Stomach (tissue), 9 donors: ENCODE measurements around the gene CAVIN4. TPM values are rescaled to one million over a fixed set of nuclear protein-coding genes. Genes with fewer than 3 reads are reported as not detected.

Experiments
- DNase-seq, 2 donors: peaks; one replicate each; pipeline versions ENCODE4 v3.0.0 to v3.0.0-alpha.2; 2013 to 2019
- H3K27ac ChIP-seq, 5 donors: fragments of 200-600 bp in 4 of 5; sonication (generic) in 4 of 5; one replicate each; pipeline ENCODE4 v1.5.1; 2013 to 2019; ENCODE audit warnings: mild to moderate bottlenecking in 1 of 5, moderate library complexity in 1 of 5
- H3K27me3 ChIP-seq, 3 donors: fragments of 200-600 bp; sonication (generic); one replicate each; pipeline ENCODE4 v1.5.1; 2017 to 2019; ENCODE audit warnings: mixed run types in 1 of 3
- H3K36me3 ChIP-seq, 4 donors: fragments of 200-600 bp; sonication (generic); 1 replicate in 3 of 4; 2 replicates in 1 of 4; pipeline ENCODE4 v1.5.1; 2016 to 2019
- H3K4me1 ChIP-seq, 4 donors: fragments of 200-600 bp; sonication (generic); one replicate each; pipeline ENCODE4 v1.5.1; 2016 to 2019
- H3K4me3 ChIP-seq, 4 donors: fragments of 200-600 bp; sonication (generic) in 3 of 4; one replicate each; pipeline ENCODE4 v1.5.1; 2016 to 2019; ENCODE audit warnings: mild to moderate bottlenecking in 1 of 4
- H3K9me3 ChIP-seq, 4 donors: fragments of 200-600 bp; sonication (generic); one replicate each; pipeline ENCODE4 v1.5.1; 2016 to 2019
- EP300 ChIP-seq: sonication (generic); formaldehyde crosslinking; IDR thresholded peaks from one replicate; pipeline ENCODE4 v1.6.1; 2017; ENCODE audit warnings: antibody characterized with exemption
- POLR2A ChIP-seq, 4 donors: fragments of 450-650 bp; IDR thresholded peaks; one replicate each; pipeline ENCODE4 v1.6.1; 2016; ENCODE audit warnings: antibody characterized with exemption in 4 of 4, control low read depth in 2 of 4, mild to moderate bottlenecking in 1 of 4, moderate library complexity in 1 of 4
- POLR2AphosphoS5 ChIP-seq, 3 donors: sonication (generic); formaldehyde crosslinking; IDR thresholded peaks; one replicate each; pipeline ENCODE4 v1.6.1; 2016; ENCODE audit warnings: antibody characterized with exemption in 3 of 3
- WGBS, 5 donors: extraction: QIAGEN DNeasy Blood & Tissue Kit in 3 of 5; methylation state at CpG; one replicate each; pipeline versions ENCODE4 v1.1.5 to v1.1.7; 2013 to 2018; 5-methylcytosine and 5-hydroxymethylcytosine counted together
- intact Hi-C: fragments of 100-400 bp; cut with DNase I; formaldehyde crosslinking; loops from one replicate; pipeline ENCODE4 v1.15.1; 2023; ENCODE audit warnings: low total_unique reads
- polyA plus RNA-seq, 3 donors: library from polyadenylated mRNA; stranded (reverse); fragments of 200-250 nt; gene quantifications; one replicate each; pipeline ENCODE4 v1.2.3, GENCODE V29; 2013
- total RNA-seq, 5 donors: library from RNA; depleted of rRNA; stranded (reverse); fragments of >200 nt; gene quantifications; one replicate each; pipeline versions ENCODE4 v1.1.0 to v1.2.3, GENCODE V29; 2014 to 2016
- TF ChIP-seq, protein P1 (sequence below), 7 experiments: fragments of 450-650 bp in 4 of 7; fragments of 200-600 bp in 3 of 7; sonication (generic) in 3 of 7; IDR thresholded peaks; one replicate each; pipeline ENCODE4 v1.5.1; 2016 to 2019; ENCODE audit warnings: antibody characterized with exemption in 7 of 7, control low read depth in 2 of 7, mild to moderate bottlenecking in 1 of 7
- donor health status: healthy with polysubstance abuse.
- donor health status: Bipolar disorder and iron deficiency.
- donor health status: healthy.

Gene CAVIN4
- total and polyA plus RNA-seq, 8 donors, result 0.13 to 0.55 (median 0.34) TPM; not detected in 4

- no peaks in the 10 kb centered on the region for H3K9me3 ChIP-seq
- H3K4me3 ChIP-seq, result no peak overlapping the region
- no peaks in the 10 kb centered on the region for H3K27me3 ChIP-seq
- TF ChIP-seq, protein P1, sequence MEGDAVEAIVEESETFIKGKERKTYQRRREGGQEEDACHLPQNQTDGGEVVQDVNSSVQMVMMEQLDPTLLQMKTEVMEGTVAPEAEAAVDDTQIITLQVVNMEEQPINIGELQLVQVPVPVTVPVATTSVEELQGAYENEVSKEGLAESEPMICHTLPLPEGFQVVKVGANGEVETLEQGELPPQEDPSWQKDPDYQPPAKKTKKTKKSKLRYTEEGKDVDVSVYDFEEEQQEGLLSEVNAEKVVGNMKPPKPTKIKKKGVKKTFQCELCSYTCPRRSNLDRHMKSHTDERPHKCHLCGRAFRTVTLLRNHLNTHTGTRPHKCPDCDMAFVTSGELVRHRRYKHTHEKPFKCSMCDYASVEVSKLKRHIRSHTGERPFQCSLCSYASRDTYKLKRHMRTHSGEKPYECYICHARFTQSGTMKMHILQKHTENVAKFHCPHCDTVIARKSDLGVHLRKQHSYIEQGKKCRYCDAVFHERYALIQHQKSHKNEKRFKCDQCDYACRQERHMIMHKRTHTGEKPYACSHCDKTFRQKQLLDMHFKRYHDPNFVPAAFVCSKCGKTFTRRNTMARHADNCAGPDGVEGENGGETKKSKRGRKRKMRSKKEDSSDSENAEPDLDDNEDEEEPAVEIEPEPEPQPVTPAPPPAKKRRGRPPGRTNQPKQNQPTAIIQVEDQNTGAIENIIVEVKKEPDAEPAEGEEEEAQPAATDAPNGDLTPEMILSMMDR (IDR thresholded peaks at IDR 0.05), result no peak
- TF ChIP-seq POLR2A (IDR thresholded peaks at IDR 0.05) (no peak), POLR2AphosphoS5 (IDR thresholded peaks at IDR 0.05) (no peak), EP300 (no peak)
- DNase-seq, result no peak
- H3K27ac ChIP-seq, result no peak overlapping the region
- WGBS, 5 donors, result 34 to 84% (median 82%) methylated on average over 2 of the region's 2 CpGs
- intact Hi-C loops, result no loop called here
- H3K36me3 ChIP-seq, result peaks cover 0 to 7% (median 2%) of the 10 kb centered on the region in 4 donors
- no peaks in the 10 kb centered on the region for H3K4me1 ChIP-seq
These were observed 22.9 kb upstream of the CAVIN4 start for GRCh38 chr9:100554935-100555401.

DNA sequence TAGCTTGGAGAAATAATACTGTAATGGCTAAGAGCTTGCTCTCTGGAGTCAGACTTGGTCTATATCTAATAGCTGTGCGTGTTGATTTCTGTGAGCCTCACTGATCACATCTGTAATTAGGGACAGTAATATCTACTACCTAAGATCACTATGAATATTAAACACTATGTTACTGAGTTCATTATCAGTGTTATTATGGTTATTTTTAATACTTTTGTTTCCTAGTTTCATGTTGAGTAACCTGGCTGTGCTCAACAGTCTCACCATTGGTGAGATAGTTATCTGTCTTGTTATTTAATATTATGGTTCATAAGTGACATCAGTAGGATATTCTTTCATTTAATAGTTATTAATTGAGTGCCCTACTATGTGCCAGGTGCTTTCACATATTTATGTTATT lies 22.4 kb upstream of the CAVIN4 start:
- intact Hi-C loops, result no loop called here
- H3K36me3 ChIP-seq, result peaks cover 0 to 5% (median 1%) of the 10 kb centered on the region in 4 donors
- no peaks in the 10 kb centered on the region for H3K9me3 ChIP-seq
- H3K27me3 ChIP-seq, result no peaks in the 10 kb centered on the region
- WGBS, 5 donors, result 92 to 100% (median 96%) methylated on average over 1 of the region's 1 CpG
- TF ChIP-seq, protein P1 (IDR thresholded peaks at IDR 0.05), result no peak
- TF ChIP-seq EP300, result no peak
- TF ChIP-seq POLR2A (IDR thresholded peaks at IDR 0.05), result no peak
- no peak for TF ChIP-seq POLR2AphosphoS5 (IDR thresholded peaks at IDR 0.05)
- DNase-seq, result no peak
- no peaks in the 10 kb centered on the region for H3K4me1 ChIP-seq
- H3K4me3 ChIP-seq, result no peak overlapping the region
- no peak overlapping the region for H3K27ac ChIP-seq

GRCh38 chr9:100557053-100557452 lies 20.8 kb upstream of the CAVIN4 start:
- DNase-seq, result no peak
- TF ChIP-seq POLR2A (IDR thresholded peaks at IDR 0.05) (no peak), POLR2AphosphoS5 (IDR thresholded peaks at IDR 0.05) (no peak), EP300 (no peak)
- TF ChIP-seq, protein P1 (IDR thresholded peaks at IDR 0.05), result no peak
- Histone ChIP-seq H3K36me3 (no peaks in the 10 kb centered on the region), H3K9me3 (no peaks in the 10 kb centered on the region), H3K4me3 (no peak overlapping the region), H3K27me3 (no peaks in the 10 kb centered on the region), H3K4me1 (no peaks in the 10 kb centered on the region), H3K27ac (no peak overlapping the region)
- 93 to 97% (median 96%) methylated on average over 3 of the region's 3 CpGs for WGBS, 5 donors
- intact Hi-C loops, result no loop called here

GRCh38 chr9:100561256-100561655 lies 16.6 kb upstream of the CAVIN4 start:
- H3K9me3 ChIP-seq, result no peaks in the 10 kb centered on the region
- H3K27me3 ChIP-seq, result no peaks in the 10 kb centered on the region
- H3K27ac ChIP-seq, result no peak overlapping the region
- no peak overlapping the region for H3K4me3 ChIP-seq
- no peak for DNase-seq
- peaks cover 0 to 4% (median 0%) of the 10 kb centered on the region in 4 donors for H3K36me3 ChIP-seq
- no peaks in the 10 kb centered on the region for H3K4me1 ChIP-seq
- 80 to 89% (median 86%) methylated on average over 3 of the region's 3 CpGs for WGBS, 5 donors
- intact Hi-C loops, result no loop called here
- TF ChIP-seq, protein P1 (IDR thresholded peaks at IDR 0.05), result no peak
- TF ChIP-seq EP300 (no peak), POLR2AphosphoS5 (IDR thresholded peaks at IDR 0.05) (no peak), POLR2A (IDR thresholded peaks at IDR 0.05) (no peak)
